HG02763 (cell line): ENCODE measurements around the gene SHROOM1.
"Not testable (repeated sequence)": the region's sequence is repeated elsewhere in the genome, so short reads cannot be mapped to it uniquely, and the experiment has no call there.

Source experiments
- ATAC-seq: cut with Tn5 transposase; IDR thresholded peaks from one replicate; pipeline ENCODE4 v1.9.1; 2021; ENCODE audit warnings: mild to moderate bottlenecking, moderate library complexity; ENCODE audit not compliant: unreplicated experiment

The SHROOM1 gene, protein sequence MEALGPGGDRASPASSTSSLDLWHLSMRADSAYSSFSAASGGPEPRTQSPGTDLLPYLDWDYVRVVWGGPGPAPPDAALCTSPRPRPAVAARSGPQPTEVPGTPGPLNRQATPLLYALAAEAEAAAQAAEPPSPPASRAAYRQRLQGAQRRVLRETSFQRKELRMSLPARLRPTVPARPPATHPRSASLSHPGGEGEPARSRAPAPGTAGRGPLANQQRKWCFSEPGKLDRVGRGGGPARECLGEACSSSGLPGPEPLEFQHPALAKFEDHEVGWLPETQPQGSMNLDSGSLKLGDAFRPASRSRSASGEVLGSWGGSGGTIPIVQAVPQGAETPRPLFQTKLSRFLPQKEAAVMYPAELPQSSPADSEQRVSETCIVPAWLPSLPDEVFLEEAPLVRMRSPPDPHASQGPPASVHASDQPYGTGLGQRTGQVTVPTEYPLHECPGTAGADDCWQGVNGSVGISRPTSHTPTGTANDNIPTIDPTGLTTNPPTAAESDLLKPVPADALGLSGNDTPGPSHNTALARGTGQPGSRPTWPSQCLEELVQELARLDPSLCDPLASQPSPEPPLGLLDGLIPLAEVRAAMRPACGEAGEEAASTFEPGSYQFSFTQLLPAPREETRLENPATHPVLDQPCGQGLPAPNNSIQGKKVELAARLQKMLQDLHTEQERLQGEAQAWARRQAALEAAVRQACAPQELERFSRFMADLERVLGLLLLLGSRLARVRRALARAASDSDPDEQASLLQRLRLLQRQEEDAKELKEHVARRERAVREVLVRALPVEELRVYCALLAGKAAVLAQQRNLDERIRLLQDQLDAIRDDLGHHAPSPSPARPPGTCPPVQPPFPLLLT

GRCh38 chr5:132830436-132831094 is at the start of gene SHROOM1:
Gene SHROOM1, minus strand, starts transcription at chr5:132830647. Its CDS starts 4,507 bp downstream, at chr5:132826140.
- peak; percentile 67 for ATAC-seq

DNA sequence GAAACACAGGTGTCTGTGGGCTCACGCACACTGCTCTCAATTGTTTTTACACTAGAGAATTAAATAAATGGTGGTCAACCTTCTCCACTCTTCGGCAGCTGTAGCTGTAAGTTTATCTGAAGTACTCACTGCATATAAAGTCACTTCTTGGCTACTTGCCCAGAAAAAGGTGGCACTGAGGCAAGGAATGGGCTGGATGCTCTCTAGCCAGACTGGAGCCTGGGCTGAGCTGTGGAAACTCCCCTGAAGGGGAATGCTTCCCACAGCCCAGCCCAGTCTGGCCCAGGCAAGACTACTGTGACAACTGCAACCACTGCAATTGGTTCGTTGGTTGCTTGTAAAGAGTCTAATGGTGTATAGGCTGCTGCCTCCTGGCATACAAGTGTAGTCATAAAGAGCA is 47.5 kb upstream of the SHROOM1 start:
- no peak for ATAC-seq

DNA sequence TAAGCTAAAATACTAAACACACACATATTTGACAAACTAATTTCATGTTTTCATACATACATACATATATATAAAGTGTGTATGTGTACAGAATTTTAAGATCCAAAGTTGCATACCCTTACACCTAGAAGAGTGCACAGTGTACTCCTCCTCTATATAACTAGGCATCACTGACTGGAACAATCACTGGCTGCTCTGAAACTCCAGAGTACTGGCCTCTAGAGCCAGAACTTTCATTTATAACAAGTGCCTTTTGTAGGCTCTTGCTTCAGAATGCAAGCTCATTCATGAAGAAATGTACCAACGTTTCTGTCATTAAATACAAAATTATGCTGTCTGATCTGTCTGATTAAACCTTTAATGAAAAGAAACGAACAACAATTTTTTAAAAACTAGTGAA is 47.0 kb upstream of the SHROOM1 start:
- no peak for ATAC-seq

GRCh38 chr5:132876020-132876759 is 45.7 kb upstream of the SHROOM1 start:
- no peak for ATAC-seq

GRCh38 chr5:132873930-132874271 is 43.5 kb upstream of the SHROOM1 start:
- no peak for ATAC-seq

DNA sequence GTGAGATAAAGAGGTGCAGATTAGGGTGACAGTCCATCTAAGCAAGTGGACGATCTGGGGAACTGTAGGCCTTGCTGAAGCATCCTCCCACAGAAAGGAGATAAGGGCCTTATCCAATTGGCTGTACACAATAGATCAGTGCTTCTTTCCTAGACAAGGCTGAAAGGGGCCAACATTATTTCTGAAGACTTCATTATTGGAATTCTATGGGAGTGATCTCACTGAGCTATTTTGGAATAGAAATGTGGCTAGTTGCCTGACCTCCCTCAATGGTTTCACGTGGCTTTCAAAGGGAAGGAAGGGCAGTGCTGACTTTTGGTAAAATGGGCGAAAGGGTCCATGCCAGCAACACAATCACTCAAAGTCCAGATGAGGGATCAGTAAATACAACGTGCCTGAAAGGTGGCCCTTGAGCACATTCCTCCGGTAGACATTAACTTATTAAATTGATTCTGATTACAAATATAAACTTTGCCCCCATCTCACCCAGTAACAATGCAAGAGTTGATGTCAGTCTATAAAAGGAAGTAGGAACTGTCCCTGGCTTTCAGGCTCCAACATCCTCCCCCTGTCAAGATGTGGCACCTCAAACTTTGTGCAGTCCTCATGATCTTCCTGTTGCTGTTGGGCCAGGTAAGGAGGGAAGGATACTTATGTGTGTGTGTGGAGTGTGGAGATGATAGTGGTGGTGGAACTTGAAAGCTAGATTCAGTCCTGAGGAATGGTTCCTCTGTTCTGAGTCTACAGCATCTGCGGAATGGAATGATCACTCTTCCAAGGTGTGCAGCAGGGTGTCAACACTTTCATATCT is 42.9 kb upstream of the SHROOM1 start, which contains the start of gene LEAP2:
TSS of gene LEAP2 (plus strand) at position 550 of the 811 bp plus-strand sequence. CDS start at position 577, 27 bp downstream.
- no peak for ATAC-seq

DNA sequence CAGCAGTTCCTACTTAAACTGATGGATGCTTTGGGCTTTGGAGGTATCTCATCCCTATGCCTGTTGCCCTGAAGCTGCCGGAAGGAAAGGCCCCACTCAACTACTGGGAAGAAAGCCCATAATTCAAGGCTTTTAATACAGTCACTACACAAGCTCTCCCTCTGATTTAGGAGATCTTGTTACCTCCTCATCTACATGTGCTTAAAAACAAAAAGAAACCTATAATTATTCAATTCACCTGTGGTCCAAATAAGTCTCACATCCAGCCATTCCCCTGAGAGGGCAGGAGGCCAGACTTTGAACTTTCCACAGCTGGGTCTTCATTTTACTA is 42.3 kb upstream of the SHROOM1 start:
- ATAC-seq, result no peak

- no peak for ATAC-seq
These were observed 41.2 kb upstream of the SHROOM1 start for GRCh38 chr5:132871459-132872284.

GRCh38 chr5:132870801-132871200 is 40.4 kb upstream of the SHROOM1 start:
- ATAC-seq, result no peak

DNA sequence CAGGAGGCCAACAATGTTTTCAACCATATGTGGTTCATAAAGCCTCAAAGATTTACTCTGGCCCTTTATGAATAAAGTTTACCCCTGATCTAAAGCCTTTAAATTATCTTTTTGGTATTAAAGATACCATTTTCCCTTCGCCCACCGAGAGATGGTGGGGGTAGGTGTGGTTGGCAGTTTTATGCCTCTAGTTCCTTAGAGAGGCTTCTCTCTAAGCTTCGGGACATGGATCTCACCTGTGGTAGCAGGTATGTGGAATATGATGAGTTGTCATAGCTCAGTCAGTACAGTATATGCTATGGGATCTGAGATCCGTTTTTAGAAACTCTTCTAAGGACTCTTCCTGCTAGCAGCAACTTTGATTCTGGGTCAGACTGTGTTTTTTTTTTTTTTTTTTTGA is 38.3 kb upstream of the SHROOM1 start:
- ATAC-seq, result no peak

DNA sequence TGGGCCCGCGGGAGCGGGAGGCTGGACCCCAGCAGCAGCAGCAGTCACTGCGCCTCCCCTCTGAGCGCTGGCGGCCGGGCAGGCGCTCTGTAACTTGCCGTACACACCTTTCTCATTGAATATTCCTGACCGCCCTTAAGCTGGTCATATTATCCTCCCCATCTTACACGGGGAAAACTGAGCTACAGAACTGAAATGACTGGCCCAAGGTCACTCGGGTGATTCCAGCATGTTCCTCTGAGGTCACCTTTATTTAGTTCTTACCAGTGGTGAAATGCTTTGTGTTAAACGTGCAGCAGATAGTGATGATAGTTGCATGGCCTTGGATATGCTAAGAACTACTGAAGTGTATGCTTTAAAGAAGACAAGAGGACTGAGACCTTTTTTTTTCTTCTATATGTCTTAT is 36.6 kb upstream of the SHROOM1 start:
- ATAC-seq, result peak; percentile 3

DNA sequence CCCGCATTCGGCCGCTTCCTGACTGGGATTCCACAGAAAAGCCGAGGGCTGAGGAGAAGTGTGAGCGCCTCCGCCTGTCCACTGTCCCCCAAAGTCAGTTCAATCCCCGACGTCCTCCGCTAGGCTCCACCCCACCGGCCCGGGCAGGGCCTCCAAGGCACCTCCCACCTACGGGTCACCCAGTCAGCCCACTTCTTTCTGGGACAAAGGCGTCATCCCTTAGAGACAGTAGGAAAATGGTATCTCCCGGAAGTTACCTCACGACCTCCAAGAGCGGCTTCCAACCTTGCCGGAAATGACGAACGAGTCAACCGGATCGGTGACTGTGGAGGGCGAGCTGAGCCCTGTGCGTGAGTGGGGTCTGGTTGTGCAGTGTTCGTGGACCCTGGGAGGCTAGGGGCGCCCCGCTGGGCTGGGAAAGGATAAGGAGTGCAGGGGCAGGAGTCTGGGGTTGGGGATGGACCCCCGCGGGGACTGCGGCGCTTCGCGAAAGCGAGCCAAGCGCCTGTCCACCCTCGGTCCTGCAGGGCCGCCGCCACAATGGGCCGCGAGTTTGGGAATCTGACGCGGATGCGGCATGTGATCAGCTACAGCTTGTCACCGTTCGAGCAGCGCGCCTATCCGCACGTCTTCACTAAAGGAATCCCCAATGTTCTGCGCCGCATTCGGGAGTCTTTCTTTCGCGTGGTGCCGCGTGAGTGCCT is 36.0 kb upstream of the SHROOM1 start, which contains the start of the genes GDF9 and UQCRQ:
TSS of gene GDF9 (minus strand) at position 128 of the 704 bp plus-strand sequence. CDS start 1,936 bp downstream, outside the sequence.
TSS of gene UQCRQ (plus strand) at position 301 of the 704 bp plus-strand sequence. CDS start at position 541, 240 bp downstream.
- peak; percentile 99 for ATAC-seq

DNA sequence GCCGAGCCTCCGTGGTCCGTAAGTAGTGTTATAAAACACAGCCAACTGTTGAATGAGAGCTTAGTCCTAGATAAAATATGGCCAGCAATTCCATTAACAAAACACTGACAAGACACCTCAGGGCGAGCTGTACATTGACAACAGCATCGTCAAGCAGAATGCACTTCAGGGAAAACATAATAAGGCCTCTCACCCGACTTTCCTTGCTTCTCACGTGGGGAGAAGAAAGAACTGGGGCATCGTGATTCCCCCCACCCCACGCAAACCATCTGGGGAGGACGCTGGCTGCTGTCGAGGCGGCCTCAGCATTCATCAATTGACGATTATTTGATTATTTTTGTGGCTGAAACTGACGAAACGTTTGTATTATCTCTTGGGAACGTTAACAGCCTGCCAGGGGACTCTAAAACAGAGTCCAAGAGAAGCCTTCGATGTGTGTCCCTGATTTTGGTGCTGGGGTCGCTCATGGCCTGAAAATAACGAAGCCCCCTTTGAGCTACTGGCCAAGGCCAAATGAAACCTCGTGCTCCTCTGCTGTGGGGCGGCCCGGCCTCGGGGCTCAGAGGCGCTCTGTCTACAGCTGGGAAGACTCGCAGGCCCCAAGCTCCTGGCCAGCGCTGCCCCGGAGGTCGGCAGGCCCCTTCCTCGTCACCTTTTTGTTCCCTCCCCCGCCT is 35.4 kb upstream of the SHROOM1 start:
- ATAC-seq, result peak; percentile 14

DNA sequence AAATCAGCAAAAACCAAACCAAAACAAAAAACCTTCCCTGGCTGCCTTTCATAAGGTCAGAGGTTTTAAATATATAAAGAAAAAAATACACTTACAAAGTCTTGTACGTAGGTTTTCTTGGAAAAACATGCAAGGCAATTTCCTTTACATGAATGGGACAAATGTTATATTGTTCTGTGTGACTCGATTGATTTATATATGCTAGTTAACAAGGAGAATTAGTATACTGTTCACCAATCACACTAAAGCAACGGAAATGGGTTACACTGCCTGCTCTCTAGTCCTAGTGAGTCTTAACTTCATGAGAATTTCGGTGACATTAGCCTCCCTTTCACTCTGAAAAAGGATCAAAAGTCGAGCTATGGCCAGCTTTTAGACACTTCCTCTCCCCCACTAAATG is 30.3 kb upstream of the SHROOM1 start:
- no peak for ATAC-seq

DNA sequence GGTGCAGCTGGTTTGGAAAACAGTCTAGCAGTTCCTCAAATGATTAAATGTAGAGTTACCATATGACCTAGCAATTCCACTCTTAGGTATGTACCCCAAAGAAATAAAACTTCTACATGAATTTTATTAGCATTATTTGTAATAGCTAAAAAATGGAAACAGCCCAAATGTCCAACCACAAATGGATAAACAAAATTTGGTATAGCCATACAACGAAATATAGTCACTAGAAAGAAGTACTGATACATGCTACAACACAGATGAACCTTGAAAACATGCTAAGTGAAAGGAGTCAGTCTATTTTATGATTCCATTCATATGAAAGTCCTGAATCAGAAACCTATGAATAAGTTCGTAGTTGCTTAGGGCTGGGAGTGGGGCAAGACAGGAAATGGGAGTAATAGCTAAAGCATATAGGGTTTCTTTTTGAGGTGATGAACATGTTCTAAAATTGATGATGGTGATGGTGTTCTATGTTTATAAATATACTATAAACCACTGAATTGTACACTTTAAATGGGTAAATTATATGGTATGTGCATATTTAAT is 29.5 kb upstream of the SHROOM1 start:
- ATAC-seq, result no peak

- ATAC-seq, result no peak
These were observed 25.6 kb upstream of the SHROOM1 start for GRCh38 chr5:132856011-132856410.

- not testable (repeated sequence) for ATAC-seq
These were observed 24.5 kb upstream of the SHROOM1 start for GRCh38 chr5:132854992-132855391.
